WTC11 (cell line): ENCODE results near the gene MICU2.

Experiments used
- CREM ChIP-seq: sonication (generic); formaldehyde crosslinking; IDR thresholded peaks from 2 replicates; pipeline ENCODE4 v1.8.1; 2022; ENCODE audit warnings: mild to moderate bottlenecking, missing genetic modification reagents, moderate library complexity
- FOXJ3 ChIP-seq: sonication (generic); formaldehyde crosslinking; IDR thresholded peaks from 2 replicates; pipeline ENCODE4 v1.9.0; 2021; ENCODE audit warnings: missing genetic modification reagents, mild to moderate bottlenecking, borderline replicate concordance
- JUN ChIP-seq: sonication (generic); formaldehyde crosslinking; IDR thresholded peaks from 2 replicates; pipeline ENCODE4 v1.8.0; 2023; ENCODE audit warnings: mild to moderate bottlenecking, missing genetic modification reagents

DNA sequence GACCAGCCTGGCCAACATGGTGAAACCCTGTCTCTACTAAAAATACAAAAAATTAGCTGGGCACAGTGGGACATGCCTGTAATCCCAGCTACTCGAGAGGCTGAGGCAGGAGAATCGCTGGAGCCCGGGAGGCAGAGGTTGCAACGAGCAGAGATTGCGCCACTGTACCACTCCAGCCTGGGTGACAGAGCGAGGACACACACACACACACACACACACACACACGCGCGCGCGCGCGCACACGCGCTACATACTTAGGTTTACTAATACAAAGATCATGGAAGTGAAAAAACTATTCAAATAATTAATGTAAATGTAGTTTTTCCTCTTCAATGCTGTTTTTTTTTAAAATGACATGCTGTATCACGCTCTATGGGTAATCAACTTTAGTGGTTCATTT, 86.4 kb downstream of the MICU2 start:
- no peak for TF ChIP-seq JUN (CRISPR knock-in tag)
- TF ChIP-seq FOXJ3 (CRISPR knock-in tag): no peak
- no peak for TF ChIP-seq CREM (CRISPR knock-in tag)
